ENCODE measurements around the gene ITPKC. TPM values are rescaled to one million over a fixed set of nuclear protein-coding genes. Genes with fewer than 3 reads are reported as not detected.

The ITPKC gene
- total and polyA plus RNA-seq, 9 of the 15 experiments (the other 6 are each of a cell fraction or from before 2014, with no cell fraction given), result 0.08 to 9.3 (median 5.8) TPM

- TF ChIP-seq ZNF589 (CRISPR knock-in tag; IDR thresholded peaks at IDR 0.05; ENCODE audit: low read depth), result no peak
- 0 out of 2 replicates have a peak, but pooled peaks have one; percentile 9 for TF ChIP-seq ARID2 (IDR thresholded peaks at IDR 0.05)
- no peak for TF ChIP-seq UBTF (IDR thresholded peaks at IDR 0.05; ENCODE audit: borderline replicate concordance in 1 of 2, low read depth in 2 of 2, low read length in 2 of 2)
- TF ChIP-seq NFIX (CRISPR knock-in tag; IDR thresholded peaks at IDR 0.05; ENCODE audit: low read depth), result no peak
- no peak for TF ChIP-seq ZNF668 (CRISPR knock-in tag; IDR thresholded peaks at IDR 0.05)
- TF ChIP-seq MLLT1 (IDR thresholded peaks at IDR 0.05), result peak; percentile 26 to 63; a peak in 3 of 4 replicates
- no peak for TF ChIP-seq ZNF134 (CRISPR knock-in tag; conservative IDR thresholded peaks at IDR 0.05)
- TF ChIP-seq CHD4 (IDR thresholded peaks at IDR 0.05; ENCODE audit: insufficient read depth, insufficient replicate concordance, low read depth, low read length, poor library complexity, severe bottlenecking), result no peak
- 0 out of 4 replicates have a peak, but pooled peaks of 1 of the 2 experiments have one; percentile 23 for TF ChIP-seq SIN3A (IDR thresholded peaks at IDR 0.05; ENCODE audit: borderline replicate concordance in 2 of 2, control insufficient read depth in 1 of 2, low read depth in 2 of 2, low read length in 2 of 2)
- TF ChIP-seq ZNF830 (CRISPR knock-in tag; IDR thresholded peaks at IDR 0.05), result no peak
- no peak for TF ChIP-seq USF2 (CRISPR knock-in tag; IDR thresholded peaks at IDR 0.05)
- no peak for TF ChIP-seq TAF15 (IDR thresholded peaks at IDR 0.05; ENCODE audit: low read depth, low read length)
- no peak for TF ChIP-seq ZNF785 (CRISPR knock-in tag; IDR thresholded peaks at IDR 0.05)
- TF ChIP-seq FOS (IDR thresholded peaks at IDR 0.05; ENCODE audit: extremely low read depth, insufficient read length), result no peak
- TF ChIP-seq FOXJ2 (tag; IDR thresholded peaks at IDR 0.05), result no peak
- TF ChIP-seq AFF1 (IDR thresholded peaks at IDR 0.05; ENCODE audit: low read depth in 1 of 2, partially characterized antibody in 2 of 2), result no peak
- TF ChIP-seq NCOR1 (IDR thresholded peaks at IDR 0.05), result peak; percentile 10; the same call in 1 of the 2 replicates
These were observed 27.4 kb upstream of the ITPKC start (continued) for GRCh38 chr19:40689339-40690049.
